GM12874 (cell line): Measurements from ENCODE around the gene TEX38.

Experiments
- CTCF ChIP-seq: IDR thresholded peaks from 2 replicates; pipeline ENCODE4 v1.5.1; 2011; ENCODE audit warnings: low read depth, mild to moderate bottlenecking, control low read depth, low read length, moderate library complexity; ENCODE audit not compliant: insufficient read depth

The TEX38 gene

DNA sequence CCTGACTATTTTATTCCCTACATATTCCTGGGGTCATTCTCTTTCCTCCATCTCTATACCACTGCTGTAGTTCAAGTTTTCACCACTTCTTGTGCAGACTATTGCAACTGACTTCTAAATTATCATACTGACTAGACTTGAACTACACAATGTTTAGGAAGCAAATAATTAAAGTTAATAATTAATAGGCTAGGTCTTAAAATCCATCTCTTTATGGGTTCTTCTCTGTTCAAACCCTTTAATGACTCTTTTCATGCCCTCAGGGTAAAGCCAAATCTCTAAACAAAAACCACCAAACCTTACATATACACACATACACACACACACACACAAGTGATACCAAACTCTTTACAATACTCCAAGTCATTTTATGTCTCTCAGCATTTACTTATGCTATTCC lies 32.7 kb upstream of the TEX38 start:
- no peak for TF ChIP-seq CTCF

- TF ChIP-seq CTCF = no peak
Measured at GRCh38 chr1:46639547-46639946, 32.1 kb upstream of the TEX38 start.

DNA sequence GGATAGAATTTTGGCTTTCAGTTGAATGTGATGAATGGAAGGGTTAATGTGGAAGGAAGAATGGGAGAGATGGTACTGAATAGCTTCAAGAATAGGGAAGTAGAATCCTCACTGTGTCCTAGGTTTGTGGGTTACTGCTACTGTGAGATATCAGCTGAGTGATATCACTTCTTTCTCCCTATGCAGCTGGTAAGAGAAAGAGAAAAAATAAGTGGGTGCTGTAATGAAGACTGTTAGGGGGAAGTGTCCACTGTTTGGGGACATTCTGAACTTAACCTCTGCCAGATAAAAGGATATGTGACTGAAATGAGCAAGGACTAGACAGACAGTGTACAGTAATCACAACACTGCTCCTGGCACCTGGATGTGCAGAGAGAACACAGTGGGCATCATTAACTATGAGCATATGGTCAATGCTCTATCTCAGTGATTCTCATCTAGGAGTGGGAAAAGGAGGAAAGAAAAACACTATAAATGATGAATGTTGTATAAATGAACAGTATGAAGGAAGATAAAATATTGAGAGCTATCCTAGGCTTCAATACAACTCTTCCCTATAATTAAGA lies 29.5 kb upstream of the TEX38 start:
- TF ChIP-seq CTCF = no peak

- TF ChIP-seq CTCF = no peak
Measured at GRCh38 chr1:46643368-46643775, 28.3 kb upstream of the TEX38 start.

- no peak for TF ChIP-seq CTCF
Measured at GRCh38 chr1:46645815-46646214, 25.8 kb upstream of the TEX38 start.

GRCh38 chr1:46646331-46646730 lies 25.3 kb upstream of the TEX38 start:
- no peak for TF ChIP-seq CTCF

DNA sequence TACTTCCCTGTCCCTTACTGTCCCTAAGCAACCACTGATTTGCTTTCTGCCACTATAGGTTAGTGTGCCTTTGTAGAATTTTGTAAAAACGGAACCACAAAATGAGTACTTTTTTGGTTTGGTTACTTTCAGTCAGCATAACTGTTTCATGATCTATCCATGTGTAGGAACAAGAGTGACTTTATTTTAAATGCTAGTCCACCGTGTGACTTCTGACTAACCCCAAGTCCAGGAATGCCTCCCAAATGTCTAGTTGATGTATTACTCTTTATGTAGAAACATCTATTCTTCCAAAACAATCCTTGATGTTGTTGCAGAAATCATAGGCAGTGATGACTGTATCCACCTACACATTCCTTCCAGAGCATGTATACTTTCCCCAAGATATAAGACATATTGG lies 24.8 kb upstream of the TEX38 start:
- no peak for TF ChIP-seq CTCF
